ENCODE measurements around the gene MST1. TPM values are rescaled to one million over a fixed set of nuclear protein-coding genes. Genes with fewer than 3 reads are reported as not detected.

MST1 gene
- total RNA-seq, 2 experiments from 2014 or later, result 9.6 to 11.8 TPM

DNA sequence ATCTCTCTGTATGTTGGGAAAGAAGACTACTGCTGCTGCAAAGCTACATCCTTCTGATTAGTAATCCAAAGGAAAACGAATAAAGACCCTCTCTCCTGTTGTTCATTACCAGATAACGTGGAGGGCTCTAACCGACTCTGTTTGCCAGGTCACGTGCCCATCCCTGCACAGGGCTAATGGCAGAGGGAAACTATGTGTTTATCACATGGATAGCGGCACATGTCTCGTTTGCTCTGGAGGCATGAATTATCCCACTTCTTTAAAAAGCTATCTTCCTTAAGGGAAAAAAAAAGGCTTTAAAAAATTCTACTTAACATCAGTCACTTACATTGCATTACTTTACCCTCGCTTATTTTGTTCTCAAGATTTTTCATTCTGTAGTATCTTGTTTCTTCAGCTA, 48.0 kb downstream of the MST1 start:
- DNase-seq (no peak), ATAC-seq (no peak)
- no peaks in the 10 kb centered on the region for H3K36me3 Mint-ChIP-seq (ENCODE audit: low read depth)
- H3K4me1 Mint-ChIP-seq (ENCODE audit: low read depth), result peaks cover 4% of the 10 kb centered on the region
- ChIA-PET CTCF (no interaction called here), POLR2A (no interaction called here)
- TF ChIP-seq, protein P1, sequence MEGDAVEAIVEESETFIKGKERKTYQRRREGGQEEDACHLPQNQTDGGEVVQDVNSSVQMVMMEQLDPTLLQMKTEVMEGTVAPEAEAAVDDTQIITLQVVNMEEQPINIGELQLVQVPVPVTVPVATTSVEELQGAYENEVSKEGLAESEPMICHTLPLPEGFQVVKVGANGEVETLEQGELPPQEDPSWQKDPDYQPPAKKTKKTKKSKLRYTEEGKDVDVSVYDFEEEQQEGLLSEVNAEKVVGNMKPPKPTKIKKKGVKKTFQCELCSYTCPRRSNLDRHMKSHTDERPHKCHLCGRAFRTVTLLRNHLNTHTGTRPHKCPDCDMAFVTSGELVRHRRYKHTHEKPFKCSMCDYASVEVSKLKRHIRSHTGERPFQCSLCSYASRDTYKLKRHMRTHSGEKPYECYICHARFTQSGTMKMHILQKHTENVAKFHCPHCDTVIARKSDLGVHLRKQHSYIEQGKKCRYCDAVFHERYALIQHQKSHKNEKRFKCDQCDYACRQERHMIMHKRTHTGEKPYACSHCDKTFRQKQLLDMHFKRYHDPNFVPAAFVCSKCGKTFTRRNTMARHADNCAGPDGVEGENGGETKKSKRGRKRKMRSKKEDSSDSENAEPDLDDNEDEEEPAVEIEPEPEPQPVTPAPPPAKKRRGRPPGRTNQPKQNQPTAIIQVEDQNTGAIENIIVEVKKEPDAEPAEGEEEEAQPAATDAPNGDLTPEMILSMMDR (IDR thresholded peaks at IDR 0.05), result no peak
- no peak overlapping the region for H3K27ac Mint-ChIP-seq
- intact Hi-C loops (cut with micrococcal nuclease), result no loop called here
- H3K9me3 Mint-ChIP-seq, result no peaks in the 10 kb centered on the region
- H3K27me3 Mint-ChIP-seq, result no peaks in the 10 kb centered on the region
- H3K4me3 Mint-ChIP-seq, result no peak overlapping the region

- CTCF ChIA-PET, result interaction anchor here (1.5 kb wide), 1 partner anchor 100 kb away, joined by 5 read pairs; no protein-coding TSS in a partner anchor
- intact Hi-C loops (cut with micrococcal nuclease), result no loop called here
- no peak for ATAC-seq
- H3K4me1 Mint-ChIP-seq (ENCODE audit: low read depth), result peaks cover 4% of the 10 kb centered on the region
- no peak overlapping the region for H3K27ac Mint-ChIP-seq
- DNase-seq, result no peak
- no peaks in the 10 kb centered on the region for H3K36me3 Mint-ChIP-seq (ENCODE audit: low read depth)
- H3K9me3 Mint-ChIP-seq, result no peaks in the 10 kb centered on the region
- no peak overlapping the region for H3K4me3 Mint-ChIP-seq
- TF ChIP-seq, protein P1 (IDR thresholded peaks at IDR 0.05), result no peak
- POLR2A ChIA-PET, result no interaction called here
- H3K27me3 Mint-ChIP-seq, result no peaks in the 10 kb centered on the region
Observed at GRCh38 chr3:49639551-49639950, 49.7 kb downstream of the MST1 start.

DNA sequence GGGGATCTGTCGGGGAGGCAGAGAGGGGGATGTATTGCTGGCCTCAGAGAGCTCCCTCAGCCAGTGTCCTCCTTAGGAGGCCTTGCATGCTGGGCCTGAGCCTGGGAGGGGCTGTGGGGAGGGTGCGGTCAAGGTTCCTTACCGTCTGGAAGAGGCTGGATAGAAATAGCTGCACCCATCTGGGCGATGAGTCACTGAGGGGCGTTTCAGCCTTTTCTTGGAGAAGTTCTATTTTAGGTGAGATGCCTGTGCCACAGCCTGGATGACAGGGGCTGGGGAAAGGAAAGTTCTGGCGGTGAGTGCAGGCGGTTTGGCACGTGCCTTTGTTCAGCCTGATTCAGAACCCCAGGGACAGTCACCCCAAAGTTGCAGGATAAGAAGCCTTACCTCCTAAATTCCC, 50.8 kb downstream of the MST1 start:
- TF ChIP-seq, protein P1 (IDR thresholded peaks at IDR 0.05), result no peak
- ATAC-seq, result no peak

GRCh38 chr3:49636883-49637609, 52.2 kb downstream of the MST1 start:
- Mint-ChIP-seq H3K36me3 (ENCODE audit: low read depth) (no peaks in the 10 kb centered on the region), H3K4me3 (no peak overlapping the region), H3K27me3 (no peaks in the 10 kb centered on the region), H3K27ac (no peak overlapping the region), H3K9me3 (no peaks in the 10 kb centered on the region), H3K4me1 (ENCODE audit: low read depth) (peaks cover 4% of the 10 kb centered on the region)
- DNase-seq (peak; percentile 19), ATAC-seq (no peak)
- ChIA-PET POLR2A (interaction anchor here (0.6 to 0.8 kb wide), 2 partner anchors 12 to 390 kb away, joined by 3 to 4 read pairs; no protein-coding TSS in a partner anchor), CTCF (interaction anchor here (1.1 to 1.9 kb wide), 3 partner anchors 17 to 98 kb away, joined by 3 to 10 read pairs (median 4); no protein-coding TSS in a partner anchor)
- intact Hi-C loops (cut with micrococcal nuclease), result no loop called here
- TF ChIP-seq, protein P1 (IDR thresholded peaks at IDR 0.05), result no peak

More for the DNA sequence above, 50.8 kb downstream of the MST1 start:
- Mint-ChIP-seq H3K27ac (no peak overlapping the region), H3K9me3 (no peaks in the 10 kb centered on the region), H3K4me1 (ENCODE audit: low read depth) (peaks cover 4% of the 10 kb centered on the region), H3K36me3 (ENCODE audit: low read depth) (no peaks in the 10 kb centered on the region), H3K27me3 (no peaks in the 10 kb centered on the region), H3K4me3 (no peak overlapping the region)
- no peak for DNase-seq
- CTCF ChIA-PET, result interaction anchor here (1.1 to 1.9 kb wide), 3 partner anchors 19 to 99 kb away, joined by 4 to 10 read pairs (median 4); no protein-coding TSS in a partner anchor
- intact Hi-C loops (cut with micrococcal nuclease), result no loop called here
- POLR2A ChIA-PET, result no interaction called here

- DNase-seq (peak; percentile 10), ATAC-seq (no peak)
- ChIA-PET CTCF (interaction anchor here (1.5 kb wide), 1 partner anchor 95 kb away, joined by 6 read pairs; no protein-coding TSS in a partner anchor), POLR2A (no interaction called here)
- Mint-ChIP-seq H3K9me3 (no peaks in the 10 kb centered on the region), H3K36me3 (ENCODE audit: low read depth) (no peaks in the 10 kb centered on the region), H3K27me3 (peaks cover 4% of the 10 kb centered on the region), H3K27ac (no peak overlapping the region), H3K4me3 (no peak overlapping the region), H3K4me1 (ENCODE audit: low read depth) (peaks cover 4% of the 10 kb centered on the region)
- TF ChIP-seq, protein P1 (IDR thresholded peaks at IDR 0.05), result no peak
- intact Hi-C loops (cut with micrococcal nuclease), result no loop called here
Observed at GRCh38 chr3:49634736-49635135, 54.5 kb downstream of the MST1 start.
